ENCODE results near the gene KCTD20.

GRCh38 chr6:36533321-36533720, 90.5 kb downstream of the KCTD20 start:
- no peak for TF ChIP-seq CTCF (IDR thresholded peaks at IDR 0.05)
- TF ChIP-seq EZH2 (IDR thresholded peaks at IDR 0.05) = no peak
- TF ChIP-seq EZH2phosphoT487 (IDR thresholded peaks at IDR 0.05) = no peak

Measured in neural progenitor cell (in vitro differentiated cells).